HCT116 (cell line): ENCODE measurements around the gene CDRT15. TPM values are rescaled to one million over a fixed set of nuclear protein-coding genes. Genes with fewer than 3 reads are reported as not detected.

Experiments used
- ATAC-seq: fragments of 200-7000 bp; cut with Tn5 transposase; 2 replicates; pipeline ENCODE4 v1.9.1; 2020; ENCODE audit warnings: mild to moderate bottlenecking, moderate library complexity
- BruUV-seq: library from RNA; stranded (reverse); fragments of 400-500 nt; replicated peaks from 2 replicates; lab custom pipeline; 2021; lab: Mats Ljungman, UMichigan
- CTCF ChIA-PET: fragments of 300-600 bp; sonication (Branson Sonifier 250); formaldehyde crosslinking; loops from one replicate; lab custom pipeline; 2021; ENCODE audit warnings: antibody characterized with exemption; lab: Charles Lee
- POLR2A ChIA-PET: fragments of 300-600, 350-600 bp; sonication (Branson Sonifier 250); formaldehyde crosslinking; loops from one replicate; lab custom pipeline; 2021; ENCODE audit warnings: antibody characterized with exemption; lab: Charles Lee
- RAD21 ChIA-PET, 2 experiments: fragments of 300-600 bp; sonication (Branson Sonifier 250); formaldehyde crosslinking; loops; one replicate each; lab custom pipeline; 2023; ENCODE audit warnings: low total read pairs in 2 of 2; ENCODE audit not compliant: uncharacterized antibody in 2 of 2, unreplicated experiment in 2 of 2, low non-redundant PET in 1 of 2; lab: Charles Lee
- DNase-seq: peaks from one replicate; pipeline ENCODE4 v3.0.0-alpha.2; 2010; ENCODE audit warnings: low read depth, low spot score
- H2AFZ ChIP-seq: fragments of 200-600 bp; shearing (Covaris generic), sonication (generic); 2 replicates; pipeline ENCODE4 v1.6.1; 2017; ENCODE audit warnings: low read depth, mixed run types, mixed read lengths, antibody characterized with exemption, low read length; ENCODE audit not compliant: poor library complexity, severe bottlenecking
- H3K27ac ChIP-seq: 2 replicates; pipeline ENCODE4 v1.5.1; 2012; ENCODE audit warnings: low read depth, low read length
- H3K27me3 ChIP-seq: fragments of 200-600 bp; sonication (generic); 2 replicates; pipeline ENCODE4 v1.6.1; 2016; ENCODE audit warnings: mixed run types, low read length, mixed read lengths; ENCODE audit not compliant: insufficient read depth
- H3K36me3 ChIP-seq, 2 experiments: fragments of 200-500 bp in 1 of 2; fragments of 200-600 bp in 1 of 2; sonication (Bioruptor generic) in 1 of 2; sonication (generic) in 1 of 2; 2 replicates each; pipeline versions ENCODE4 v1.5.1 to v1.6.1; 2014 to 2016; ENCODE audit warnings: low read length in 2 of 2, inconsistent platforms in 1 of 2, mixed read lengths in 1 of 2, mixed run types in 1 of 2; ENCODE audit not compliant: insufficient read depth in 2 of 2, control insufficient read depth in 1 of 2
- H3K4me1 ChIP-seq, 2 experiments: fragments of 200-600 bp in 1 of 2; sonication (generic) in 1 of 2; 2 replicates each; pipeline versions ENCODE4 v1.5.1 to v1.6.1; 2012 to 2017; ENCODE audit warnings: low read length in 2 of 2, inconsistent platforms in 1 of 2, mild to moderate bottlenecking in 1 of 2, mixed read lengths in 1 of 2, mixed run types in 1 of 2, moderate library complexity in 1 of 2; ENCODE audit not compliant: insufficient read depth in 2 of 2, control insufficient read depth in 1 of 2
- H3K4me2 ChIP-seq: fragments of 200-600 bp; sonication (generic); 2 replicates; pipeline ENCODE4 v1.6.1; 2017; ENCODE audit warnings: mixed run types, low read length, mixed read lengths
- H3K4me3 ChIP-seq, 2 experiments: fragments of 200-600 bp in 1 of 2; sonication (generic) in 1 of 2; replicated peaks in 1 of 2; 2 replicates each; pipeline ENCODE4 v1.5.1; 2011 to 2016; ENCODE audit warnings: low read length in 2 of 2, control low read depth in 1 of 2, low read depth in 1 of 2, mild to moderate bottlenecking in 1 of 2, mixed read lengths in 1 of 2, mixed run types in 1 of 2
- H3K79me2 ChIP-seq: fragments of 200-600 bp; sonication (generic); 2 replicates; pipeline ENCODE4 v1.6.1; 2017; ENCODE audit warnings: mild to moderate bottlenecking, mixed run types, low read length, moderate library complexity, mixed read lengths; ENCODE audit not compliant: insufficient read depth
- H3K9ac ChIP-seq: fragments of 200-600 bp; sonication (generic); 2 replicates; pipeline ENCODE4 v1.6.1; 2016; ENCODE audit warnings: low read length, mixed read lengths
- H3K9me2 ChIP-seq: fragments of 200-600 bp; sonication (generic), shearing (Covaris generic); 2 replicates; pipeline ENCODE4 v1.6.1; 2017; ENCODE audit warnings: mixed run types, mild to moderate bottlenecking, moderate library complexity; ENCODE audit not compliant: insufficient read depth
- H3K9me3 ChIP-seq, 2 experiments: fragments of 200-500 bp in 1 of 2; fragments of 200-600 bp in 1 of 2; sonication (Bioruptor generic) in 1 of 2; sonication (generic) in 1 of 2; 2 replicates each; pipeline ENCODE4 v1.6.1; 2014 to 2017; ENCODE audit warnings: low read length in 2 of 2, mixed read lengths in 2 of 2, inconsistent platforms in 1 of 2, low read depth in 1 of 2, mild to moderate bottlenecking in 1 of 2, mixed run types in 1 of 2, moderate library complexity in 1 of 2; ENCODE audit not compliant: control insufficient read depth in 1 of 2, insufficient read depth in 1 of 2
- H4K20me1 ChIP-seq: fragments of 200-600 bp; sonication (generic), shearing (Covaris generic); 2 replicates; pipeline ENCODE4 v1.6.1; 2017; ENCODE audit warnings: mixed run types, mild to moderate bottlenecking, moderate library complexity; ENCODE audit not compliant: insufficient read depth
- ATF3 ChIP-seq: IDR thresholded peaks from 2 replicates; pipeline ENCODE4 v1.6.1; 2012
- CBX3 ChIP-seq: IDR thresholded peaks from 2 replicates; pipeline ENCODE4 v1.6.1; 2012; ENCODE audit warnings: low read depth
- CEBPB ChIP-seq: IDR thresholded peaks from 2 replicates; pipeline ENCODE4 v1.6.1; 2012; ENCODE audit warnings: low read depth
- EGR1 ChIP-seq: IDR thresholded peaks from 2 replicates; pipeline ENCODE4 v1.6.1; 2012; ENCODE audit warnings: low read depth
- ELF1 ChIP-seq: IDR thresholded peaks from 2 replicates; pipeline ENCODE4 v1.6.1; 2012; ENCODE audit warnings: low read depth, borderline replicate concordance
- EZH2 ChIP-seq: fragments of 200-600 bp; sonication (generic); IDR thresholded peaks from 2 replicates; pipeline ENCODE4 v1.6.1; 2017; ENCODE audit warnings: antibody characterized with exemption, mixed run types
- EZH2phosphoT487 ChIP-seq: fragments of 200-600 bp; IDR thresholded peaks from 2 replicates; pipeline ENCODE4 v1.6.1; 2018; ENCODE audit warnings: antibody characterized with exemption, borderline replicate concordance
- FOSL1 ChIP-seq: IDR thresholded peaks from 2 replicates; pipeline ENCODE4 v1.6.1; 2012; ENCODE audit warnings: low read depth
- JUND ChIP-seq: IDR thresholded peaks from 2 replicates; pipeline ENCODE4 v1.6.1; 2012
- MAX ChIP-seq: IDR thresholded peaks from 2 replicates; pipeline ENCODE4 v1.6.1; 2012
- POLR2A ChIP-seq: IDR thresholded peaks from 2 replicates; pipeline ENCODE4 v1.7.0; 2011; ENCODE audit warnings: borderline replicate concordance; ENCODE audit not compliant: insufficient read depth, insufficient read length; ENCODE audit errors: extremely low read depth
- POLR2AphosphoS5 ChIP-seq: IDR thresholded peaks from 2 replicates; pipeline ENCODE4 v1.6.1; 2011; ENCODE audit warnings: mild to moderate bottlenecking, low read depth, low read length, moderate library complexity
- RAD21 ChIP-seq: IDR thresholded peaks from 2 replicates; pipeline ENCODE4 v1.6.1; 2012; ENCODE audit warnings: low read depth, mild to moderate bottlenecking
- REST ChIP-seq: IDR thresholded peaks from 2 replicates; pipeline ENCODE4 v1.6.1; 2012; ENCODE audit warnings: low read depth
- SIN3A ChIP-seq: IDR thresholded peaks from 2 replicates; pipeline ENCODE4 v1.6.1; 2012; ENCODE audit warnings: low read depth
- SP1 ChIP-seq: IDR thresholded peaks from 2 replicates; pipeline ENCODE4 v1.6.1; 2012; ENCODE audit warnings: low read depth
- SRF ChIP-seq: IDR thresholded peaks from 2 replicates; pipeline ENCODE4 v1.6.1; 2012; ENCODE audit warnings: low read depth
- YY1 ChIP-seq: IDR thresholded peaks from 2 replicates; pipeline ENCODE4 v1.6.1; 2011; ENCODE audit warnings: low read length, low read depth, moderate library complexity, mild to moderate bottlenecking; ENCODE audit not compliant: insufficient replicate concordance; ENCODE audit errors: extremely low read depth
- ZFX ChIP-seq: fragments of 450-650 bp; IDR thresholded peaks from 2 replicates; pipeline ENCODE4 v1.6.1; 2017
- ZNF274 ChIP-seq: fragments of 200-500 bp; sonication (Bioruptor generic); IDR thresholded peaks from 2 replicates; pipeline ENCODE4 v1.6.1; 2014; ENCODE audit warnings: mild to moderate bottlenecking, low read depth, low read length, inconsistent platforms
- intact Hi-C: fragments of 100-400 bp; cut with micrococcal nuclease; formaldehyde crosslinking; loops from 2 replicates; pipeline ENCODE4 v1.10.0; 2022
- total RNA-seq: library from RNA; stranded (reverse); gene quantifications from one replicate; pipeline ENCODE4 v1.2.1, GENCODE V29; 2021; ENCODE audit not compliant: unreplicated experiment
- TF ChIP-seq, protein P1 (sequence below), 3 experiments: fragments of 200-600 bp in 1 of 3; sonication (generic) in 1 of 3; IDR thresholded peaks in 2 of 3; conservative IDR thresholded peaks in 1 of 3; 2 replicates each; pipeline ENCODE4 v1.5.1; 2012 to 2017; ENCODE audit warnings: low read depth in 2 of 3, low read length in 2 of 3, antibody characterized with exemption in 1 of 3, borderline replicate concordance in 1 of 3, control low read depth in 1 of 3, mild to moderate bottlenecking in 1 of 3, mixed read lengths in 1 of 3, mixed run types in 1 of 3, moderate library complexity in 1 of 3; ENCODE audit not compliant: insufficient read depth in 1 of 3
- TF ChIP-seq, protein P2 (sequence below): IDR thresholded peaks from 2 replicates; pipeline ENCODE4 v1.6.1; 2011; ENCODE audit warnings: mild to moderate bottlenecking, low read length, moderate library complexity; ENCODE audit not compliant: insufficient replicate concordance; ENCODE audit errors: extremely low read depth

CDRT15 gene
- total RNA-seq, 1 experiment from 2014 or later, result not detected

DNA sequence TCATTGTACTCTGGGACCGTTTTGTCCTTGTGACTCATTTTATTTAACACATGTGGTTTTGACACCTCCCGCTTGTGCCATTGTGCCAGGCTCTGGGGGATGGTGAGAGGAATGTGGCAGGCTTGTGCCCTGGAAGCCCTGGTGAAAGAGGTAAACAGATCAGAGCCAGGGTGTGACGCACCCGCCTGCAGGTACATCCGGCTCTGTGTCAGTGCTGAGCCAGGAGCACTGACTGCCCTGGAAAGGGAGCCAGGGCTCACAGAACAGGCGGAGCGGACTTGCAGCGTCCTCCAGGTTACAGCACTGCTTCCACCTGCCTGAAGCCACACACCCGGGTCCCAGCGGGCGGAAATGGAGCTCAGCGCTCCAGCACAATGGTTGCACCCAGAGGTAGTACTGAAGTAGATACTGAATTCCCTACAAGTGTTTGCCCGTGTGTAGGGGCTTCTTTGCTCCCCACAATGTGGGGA lies 30.6 kb downstream of the CDRT15 start:
- Histone ChIP-seq H3K4me1 (peaks cover 12 to 27% of the 10 kb centered on the region in 2 experiments), H3K4me3 (no peak overlapping the region), H4K20me1 (no peaks in the 10 kb centered on the region), H3K9me2 (no peaks in the 10 kb centered on the region), H3K79me2 (no peaks in the 10 kb centered on the region), H3K9ac (peak overlapping the region; percentile 10; the same call in 1 of the 2 replicates), H3K4me2 (peak overlapping the region; percentile 53), H3K27me3 (no peaks in the 10 kb centered on the region), H3K36me3 (peaks cover 0 to 5% of the 10 kb centered on the region in 2 experiments; a peak in 1 of 4 replicates), H2AFZ (no peak overlapping the region), H3K9me3 (no peaks in the 10 kb centered on the region), H3K27ac (no peak overlapping the region; the same call in 1 of the 2 replicates)
- ChIA-PET CTCF (no interaction called here), POLR2A (no interaction called here), RAD21 (no interaction called here)
- no TSS peak for BruUV-seq
- DNase-seq, result peak; percentile 86
- intact Hi-C loops, result no loop called here
- ATAC-seq, result peak; percentile 96
- TF ChIP-seq RAD21 (peak; percentile 36), CEBPB (peak; percentile 68), CBX3 (peak; percentile 93), SRF (no peak), ZFX (no peak), ZNF274 (no peak), POLR2AphosphoS5 (peak; percentile 29; the same call in 1 of the 2 replicates), MAX (peak; percentile 91), SIN3A (peak; percentile 96), JUND (peak; percentile 81), POLR2A (no peak), ELF1 (no peak), SP1 (peak; percentile 77), EZH2 (no peak), EZH2phosphoT487 (no peak), FOSL1 (peak; percentile 73), YY1 (peak; percentile 55), ATF3 (no peak), EGR1 (no peak), REST (no peak)
- TF ChIP-seq, protein P1, sequence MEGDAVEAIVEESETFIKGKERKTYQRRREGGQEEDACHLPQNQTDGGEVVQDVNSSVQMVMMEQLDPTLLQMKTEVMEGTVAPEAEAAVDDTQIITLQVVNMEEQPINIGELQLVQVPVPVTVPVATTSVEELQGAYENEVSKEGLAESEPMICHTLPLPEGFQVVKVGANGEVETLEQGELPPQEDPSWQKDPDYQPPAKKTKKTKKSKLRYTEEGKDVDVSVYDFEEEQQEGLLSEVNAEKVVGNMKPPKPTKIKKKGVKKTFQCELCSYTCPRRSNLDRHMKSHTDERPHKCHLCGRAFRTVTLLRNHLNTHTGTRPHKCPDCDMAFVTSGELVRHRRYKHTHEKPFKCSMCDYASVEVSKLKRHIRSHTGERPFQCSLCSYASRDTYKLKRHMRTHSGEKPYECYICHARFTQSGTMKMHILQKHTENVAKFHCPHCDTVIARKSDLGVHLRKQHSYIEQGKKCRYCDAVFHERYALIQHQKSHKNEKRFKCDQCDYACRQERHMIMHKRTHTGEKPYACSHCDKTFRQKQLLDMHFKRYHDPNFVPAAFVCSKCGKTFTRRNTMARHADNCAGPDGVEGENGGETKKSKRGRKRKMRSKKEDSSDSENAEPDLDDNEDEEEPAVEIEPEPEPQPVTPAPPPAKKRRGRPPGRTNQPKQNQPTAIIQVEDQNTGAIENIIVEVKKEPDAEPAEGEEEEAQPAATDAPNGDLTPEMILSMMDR (IDR thresholded peaks at IDR 0.05 in 2 of 3, conservative IDR thresholded peaks at IDR 0.05 in 1 of 3; ENCODE audit: borderline replicate concordance in 1 of 3, insufficient read depth in 1 of 3, low read depth in 2 of 3, low read length in 2 of 3), result no peak
- TF ChIP-seq, protein P2, sequence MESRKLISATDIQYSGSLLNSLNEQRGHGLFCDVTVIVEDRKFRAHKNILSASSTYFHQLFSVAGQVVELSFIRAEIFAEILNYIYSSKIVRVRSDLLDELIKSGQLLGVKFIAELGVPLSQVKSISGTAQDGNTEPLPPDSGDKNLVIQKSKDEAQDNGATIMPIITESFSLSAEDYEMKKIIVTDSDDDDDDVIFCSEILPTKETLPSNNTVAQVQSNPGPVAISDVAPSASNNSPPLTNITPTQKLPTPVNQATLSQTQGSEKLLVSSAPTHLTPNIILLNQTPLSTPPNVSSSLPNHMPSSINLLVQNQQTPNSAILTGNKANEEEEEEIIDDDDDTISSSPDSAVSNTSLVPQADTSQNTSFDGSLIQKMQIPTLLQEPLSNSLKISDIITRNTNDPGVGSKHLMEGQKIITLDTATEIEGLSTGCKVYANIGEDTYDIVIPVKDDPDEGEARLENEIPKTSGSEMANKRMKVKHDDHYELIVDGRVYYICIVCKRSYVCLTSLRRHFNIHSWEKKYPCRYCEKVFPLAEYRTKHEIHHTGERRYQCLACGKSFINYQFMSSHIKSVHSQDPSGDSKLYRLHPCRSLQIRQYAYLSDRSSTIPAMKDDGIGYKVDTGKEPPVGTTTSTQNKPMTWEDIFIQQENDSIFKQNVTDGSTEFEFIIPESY, result no peak
